Caco-2 (cell line): Measurements from ENCODE around the gene ATG101. TPM values are rescaled to one million over a fixed set of nuclear protein-coding genes. Genes with fewer than 3 reads are reported as not detected.

ENCODE experiments used
- BruUV-seq: library from RNA; stranded (reverse); fragments of 400-500 nt; replicated peaks from 2 replicates; lab custom pipeline; 2021; lab: Mats Ljungman, UMichigan
- CTCF ChIA-PET: fragments of 300-600 bp; sonication (Branson Sonifier 250); formaldehyde crosslinking; loops from one replicate; lab custom pipeline; 2022; ENCODE audit warnings: antibody characterized with exemption; lab: Charles Lee
- POLR2A ChIA-PET: fragments of 300-600 bp; sonication (Branson Sonifier 250); formaldehyde crosslinking; loops from one replicate; lab custom pipeline; 2022; ENCODE audit warnings: antibody characterized with exemption; lab: Charles Lee
- DNase-seq, 2 experiments: peaks; one replicate each; pipeline versions ENCODE4 v3.0.0 to v3.0.0-alpha.2; 2020 to 2022
- H3K27me3 ChIP-seq: replicated peaks from 2 replicates; pipeline ENCODE4 v1.6.0; 2011; ENCODE audit warnings: low read length; ENCODE audit not compliant: control insufficient read depth, insufficient read depth
- H3K36me3 ChIP-seq: 2 replicates; pipeline ENCODE4 v1.5.1; 2011; ENCODE audit warnings: low read length; ENCODE audit not compliant: control insufficient read depth, insufficient read depth
- H3K4me1 ChIP-seq: fragments of 250-450 bp; sonication (Bioruptor Pico); 2 replicates; pipeline ENCODE4 v1.5.1; 2020; ENCODE audit warnings: mild to moderate bottlenecking
- H3K4me3 ChIP-seq: 2 replicates; pipeline ENCODE4 v1.5.1; 2011; ENCODE audit warnings: low read depth, mild to moderate bottlenecking, control low read depth, low read length
- H3K9me3 ChIP-seq: fragments of 250-450 bp; sonication (Bioruptor Pico); 2 replicates; pipeline ENCODE4 v1.5.1; 2020; ENCODE audit warnings: mild to moderate bottlenecking, moderate library complexity
- H3K27ac Mint-ChIP-seq: one replicate; pipeline ENCODE4 v1.8.0; 2022; ENCODE audit warnings: mixed read lengths; ENCODE audit not compliant: unreplicated experiment
- H3K27me3 Mint-ChIP-seq: one replicate; pipeline ENCODE4 v1.8.0; 2022; ENCODE audit warnings: mixed read lengths; ENCODE audit not compliant: insufficient read depth, unreplicated experiment
- H3K36me3 Mint-ChIP-seq: one replicate; pipeline ENCODE4 v1.8.0; 2022; ENCODE audit warnings: mild to moderate bottlenecking, mixed read lengths; ENCODE audit not compliant: insufficient read depth, unreplicated experiment
- H3K4me1 Mint-ChIP-seq: one replicate; pipeline ENCODE4 v1.8.0; 2022; ENCODE audit warnings: low read depth, mixed read lengths; ENCODE audit not compliant: unreplicated experiment
- H3K4me3 Mint-ChIP-seq: one replicate; pipeline ENCODE4 v1.8.0; 2022; ENCODE audit warnings: mild to moderate bottlenecking, moderate library complexity, mixed read lengths; ENCODE audit not compliant: unreplicated experiment
- H3K9me3 Mint-ChIP-seq: one replicate; pipeline ENCODE4 v1.8.0; 2022; ENCODE audit warnings: mixed read lengths; ENCODE audit not compliant: unreplicated experiment
- CTCF ChIP-seq, 2 experiments: fragments of 200-600 bp in 1 of 2; IDR thresholded peaks; 1 replicate in 1 of 2; 2 replicates in 1 of 2; pipeline versions ENCODE4 v1.5.1 to v1.8.0; 2011 to 2022; ENCODE audit warnings: antibody characterized with exemption in 1 of 2, control low read depth in 1 of 2, inconsistent platforms in 1 of 2, low read depth in 1 of 2, low read length in 1 of 2, mild to moderate bottlenecking in 1 of 2, moderate library complexity in 1 of 2; ENCODE audit not compliant: insufficient read depth in 1 of 2, severe bottlenecking in 1 of 2, unreplicated experiment in 1 of 2
- intact Hi-C: fragments of 100-400 bp; cut with micrococcal nuclease; formaldehyde crosslinking; loops from one replicate; pipeline ENCODE4 v1.10.0; 2022; ENCODE audit not compliant: unreplicated experiment
- total RNA-seq: library from RNA; stranded (reverse); gene quantifications from 2 replicates; pipeline ENCODE4 v1.2.3, GENCODE V29; 2022

The ATG101 gene
- total RNA-seq, 1 experiment from 2014 or later = 78.0 TPM

GRCh38 chr12:52029685-52030084 lies 40.1 kb upstream of the ATG101 start:
- no TSS peak for BruUV-seq
- no peak for DNase-seq
- Mint-ChIP-seq H3K27ac (no peak overlapping the region), H3K36me3 (peaks cover 7% of the 10 kb centered on the region), H3K4me1 (peaks cover 31% of the 10 kb centered on the region), H3K27me3 (no peaks in the 10 kb centered on the region), H3K9me3 (no peaks in the 10 kb centered on the region), H3K4me3 (no peak overlapping the region)
- CTCF ChIA-PET = interaction anchor here (0.6 to 1.3 kb wide), 5 partner anchors 9 to 94 kb away, joined by 3 to 12 read pairs (median 6); partner anchors contain the start of genes ATG101 and NR4A1
- Histone ChIP-seq H3K4me3 (no peak overlapping the region), H3K9me3 (no peaks in the 10 kb centered on the region), H3K4me1 (peaks cover 17% of the 10 kb centered on the region), H3K36me3 (no peaks in the 10 kb centered on the region), H3K27me3 (no peaks in the 10 kb centered on the region)
- POLR2A ChIA-PET = interaction anchor here (1.2 kb wide), 1 partner anchor 21 kb away, joined by 3 read pairs; the partner anchor contains the start of gene NR4A1
- intact Hi-C loops = no loop called here
- no peak for TF ChIP-seq CTCF (IDR thresholded peaks at IDR 0.05; ENCODE audit: insufficient read depth in 1 of 2, low read depth in 1 of 2, low read length in 1 of 2, severe bottlenecking in 1 of 2, unreplicated experiment in 1 of 2)

- Mint-ChIP-seq H3K36me3 (peaks cover 1% of the 10 kb centered on the region), H3K4me1 (peaks cover 19% of the 10 kb centered on the region), H3K27me3 (no peaks in the 10 kb centered on the region), H3K9me3 (no peaks in the 10 kb centered on the region), H3K4me3 (peak overlapping the region; percentile 85), H3K27ac (peak overlapping the region; percentile 92)
- no peak for DNase-seq
- peaks cover 20% of the 10 kb centered on the region for H3K4me1 ChIP-seq
- peak overlapping the region; percentile 33 for H3K4me3 ChIP-seq
- no peaks in the 10 kb centered on the region for H3K9me3 ChIP-seq
- intact Hi-C loops = no loop called here
- H3K36me3 ChIP-seq = no peaks in the 10 kb centered on the region
- ChIA-PET CTCF (interaction anchor here (0.5 to 2.7 kb wide), 23 partner anchors 10 to 1773 kb away, joined by 3 to 54 read pairs (median 5); partner anchors contain the start of genes ATG101 and NR4A1), POLR2A (interaction anchor here (0.8 to 2.9 kb wide), 10 partner anchors 9 to 219 kb away, joined by 3 to 88 read pairs (median 4); partner anchors contain the start of genes ATG101 and NR4A1)
- no peak for TF ChIP-seq CTCF (IDR thresholded peaks at IDR 0.05; ENCODE audit: insufficient read depth in 1 of 2, low read depth in 1 of 2, low read length in 1 of 2, severe bottlenecking in 1 of 2, unreplicated experiment in 1 of 2)
- no peaks in the 10 kb centered on the region for H3K27me3 ChIP-seq
- TSS peak; percentile 54 for BruUV-seq
Measured at GRCh38 chr12:52032446-52032803, 37.4 kb upstream of the ATG101 start.

DNA sequence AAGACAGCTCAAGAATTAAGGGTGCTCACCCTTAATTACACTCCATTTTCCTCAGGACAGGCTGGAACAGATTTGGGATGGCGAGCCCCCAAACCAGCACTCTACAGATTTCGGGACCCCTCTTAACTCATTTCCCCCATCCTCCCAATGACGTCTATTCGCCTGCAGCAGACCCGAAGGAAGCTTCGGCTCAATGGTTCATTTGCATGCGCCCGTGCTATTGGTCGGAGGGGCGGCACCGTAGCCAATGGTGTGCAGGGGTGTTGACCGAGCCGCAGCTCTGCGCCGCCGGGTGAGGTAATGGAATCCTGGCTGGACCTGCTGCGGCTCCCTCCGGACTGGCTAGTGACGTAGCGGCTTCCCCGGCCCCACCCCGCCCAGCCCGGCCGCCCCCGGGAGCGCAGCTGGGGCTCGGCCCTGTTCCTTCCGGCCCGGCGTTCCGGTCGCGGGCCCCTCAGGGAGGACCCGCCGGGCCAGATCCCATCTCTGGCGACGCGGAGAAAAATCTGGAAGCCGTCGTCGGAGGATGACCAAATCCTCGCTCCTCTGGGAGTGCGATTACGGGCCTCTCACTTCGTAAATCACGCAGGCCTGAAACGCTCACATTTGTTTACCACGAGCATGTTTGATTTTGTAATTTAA lies 36.9 kb upstream of the ATG101 start:
- Mint-ChIP-seq H3K27me3 (no peaks in the 10 kb centered on the region), H3K4me3 (peak overlapping the region; percentile 85), H3K36me3 (peaks cover 4% of the 10 kb centered on the region), H3K4me1 (peaks cover 19% of the 10 kb centered on the region), H3K9me3 (no peaks in the 10 kb centered on the region), H3K27ac (peak overlapping the region; percentile 92)
- POLR2A ChIA-PET = interaction anchor here (0.6 to 2.9 kb wide), 15 partner anchors 10 to 894 kb away, joined by 3 to 88 read pairs (median 4); partner anchors contain the start of genes ATG101 and NR4A1
- no peak for TF ChIP-seq CTCF (IDR thresholded peaks at IDR 0.05; ENCODE audit: insufficient read depth in 1 of 2, low read depth in 1 of 2, low read length in 1 of 2, severe bottlenecking in 1 of 2, unreplicated experiment in 1 of 2)
- peaks cover 20% of the 10 kb centered on the region for H3K4me1 ChIP-seq
- no peaks in the 10 kb centered on the region for H3K36me3 ChIP-seq
- no peaks in the 10 kb centered on the region for H3K27me3 ChIP-seq
- DNase-seq = peak; percentile 98
- intact Hi-C loops = loop anchor here (1.0 kb wide), 3 partner anchors 8 to 36 kb away; partner anchors contain the start of genes ATG101 and NR4A1
- BruUV-seq = no TSS peak
- CTCF ChIA-PET = interaction anchor here (0.5 to 2.7 kb wide), 25 partner anchors 11 to 1774 kb away, joined by 3 to 54 read pairs (median 5); partner anchors contain the start of genes ATG101 and NR4A1
- H3K4me3 ChIP-seq = peak overlapping the region; percentile 33
- H3K9me3 ChIP-seq = no peaks in the 10 kb centered on the region
